ENCODE results near the gene MTERF4.

Gene MTERF4

DNA sequence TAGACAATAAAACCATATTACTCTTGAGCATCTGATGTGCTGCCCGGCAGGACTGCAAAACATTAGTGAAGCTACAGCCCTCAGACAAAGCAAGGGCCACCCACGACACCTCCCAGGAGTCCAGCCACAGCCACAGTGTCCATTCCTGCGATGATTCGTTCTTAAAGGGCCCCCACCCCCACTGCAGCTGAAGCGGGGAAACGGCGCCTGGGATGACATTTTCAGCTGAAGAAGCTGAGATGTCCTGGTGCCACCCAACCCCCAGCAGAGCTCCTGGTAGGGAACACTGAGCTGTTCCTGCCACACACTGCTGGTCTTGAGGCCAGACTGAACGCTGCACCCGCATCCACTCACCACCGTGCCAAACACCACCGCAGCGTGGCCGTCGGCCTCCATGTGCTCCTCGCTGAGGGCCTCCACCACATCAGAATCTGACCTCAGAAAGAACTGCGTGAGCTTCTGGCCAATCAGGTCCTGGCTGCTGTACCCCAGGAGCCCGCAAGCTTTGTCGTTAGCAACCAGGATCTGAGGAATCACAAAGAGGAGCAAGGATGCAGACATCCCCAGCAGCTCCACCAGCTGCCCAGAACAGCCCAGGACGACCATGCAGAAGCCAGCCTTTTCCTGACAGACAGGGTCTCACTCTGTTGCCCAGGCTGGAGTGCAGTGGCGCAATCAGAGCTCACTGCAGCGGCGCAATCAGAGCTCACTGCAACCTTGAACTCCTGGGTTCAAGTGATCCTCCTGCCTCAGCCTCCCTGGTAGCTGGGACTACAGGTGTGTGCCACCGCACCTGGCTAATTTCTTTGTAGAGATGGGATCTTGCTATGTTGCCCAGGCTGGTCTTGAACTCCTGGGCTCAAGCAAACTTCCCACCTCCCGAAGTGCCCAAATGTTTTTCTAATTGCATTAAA, 37.7 kb upstream of the MTERF4 start:
- TF ChIP-seq, protein P1, sequence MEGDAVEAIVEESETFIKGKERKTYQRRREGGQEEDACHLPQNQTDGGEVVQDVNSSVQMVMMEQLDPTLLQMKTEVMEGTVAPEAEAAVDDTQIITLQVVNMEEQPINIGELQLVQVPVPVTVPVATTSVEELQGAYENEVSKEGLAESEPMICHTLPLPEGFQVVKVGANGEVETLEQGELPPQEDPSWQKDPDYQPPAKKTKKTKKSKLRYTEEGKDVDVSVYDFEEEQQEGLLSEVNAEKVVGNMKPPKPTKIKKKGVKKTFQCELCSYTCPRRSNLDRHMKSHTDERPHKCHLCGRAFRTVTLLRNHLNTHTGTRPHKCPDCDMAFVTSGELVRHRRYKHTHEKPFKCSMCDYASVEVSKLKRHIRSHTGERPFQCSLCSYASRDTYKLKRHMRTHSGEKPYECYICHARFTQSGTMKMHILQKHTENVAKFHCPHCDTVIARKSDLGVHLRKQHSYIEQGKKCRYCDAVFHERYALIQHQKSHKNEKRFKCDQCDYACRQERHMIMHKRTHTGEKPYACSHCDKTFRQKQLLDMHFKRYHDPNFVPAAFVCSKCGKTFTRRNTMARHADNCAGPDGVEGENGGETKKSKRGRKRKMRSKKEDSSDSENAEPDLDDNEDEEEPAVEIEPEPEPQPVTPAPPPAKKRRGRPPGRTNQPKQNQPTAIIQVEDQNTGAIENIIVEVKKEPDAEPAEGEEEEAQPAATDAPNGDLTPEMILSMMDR (IDR thresholded peaks at IDR 0.05; ENCODE audit: insufficient read depth, low read depth, low read length, missing control alignments), result no peak
- DNase-seq (ENCODE audit: low read depth), result no peak
- no peak overlapping the region for H3K4me3 ChIP-seq (ENCODE audit: low read depth, low read length)

DNA sequence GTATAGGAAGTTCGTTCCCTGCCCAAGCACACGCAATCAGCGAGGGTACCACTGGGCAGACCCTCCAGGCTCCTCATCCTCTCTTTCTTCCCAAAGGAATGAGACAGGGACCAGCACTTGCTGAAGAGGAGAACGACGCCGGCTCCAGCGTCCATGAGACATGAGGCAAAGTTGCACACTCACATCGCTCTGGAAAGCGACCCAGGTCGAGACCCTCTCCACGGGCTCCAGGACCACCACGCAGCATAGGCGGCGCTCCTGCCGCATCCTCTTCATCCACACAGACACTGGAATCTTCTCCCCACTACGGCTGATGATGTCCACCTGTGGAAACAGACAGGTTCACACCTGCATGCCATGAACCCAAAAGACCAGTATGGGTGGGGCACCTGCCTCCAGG, 36.4 kb upstream of the MTERF4 start:
- DNase-seq (ENCODE audit: low read depth), result no peak
- no peak overlapping the region for H3K4me3 ChIP-seq (ENCODE audit: low read depth, low read length)
- TF ChIP-seq, protein P1 (IDR thresholded peaks at IDR 0.05; ENCODE audit: insufficient read depth, low read depth, low read length, missing control alignments), result no peak

DNA sequence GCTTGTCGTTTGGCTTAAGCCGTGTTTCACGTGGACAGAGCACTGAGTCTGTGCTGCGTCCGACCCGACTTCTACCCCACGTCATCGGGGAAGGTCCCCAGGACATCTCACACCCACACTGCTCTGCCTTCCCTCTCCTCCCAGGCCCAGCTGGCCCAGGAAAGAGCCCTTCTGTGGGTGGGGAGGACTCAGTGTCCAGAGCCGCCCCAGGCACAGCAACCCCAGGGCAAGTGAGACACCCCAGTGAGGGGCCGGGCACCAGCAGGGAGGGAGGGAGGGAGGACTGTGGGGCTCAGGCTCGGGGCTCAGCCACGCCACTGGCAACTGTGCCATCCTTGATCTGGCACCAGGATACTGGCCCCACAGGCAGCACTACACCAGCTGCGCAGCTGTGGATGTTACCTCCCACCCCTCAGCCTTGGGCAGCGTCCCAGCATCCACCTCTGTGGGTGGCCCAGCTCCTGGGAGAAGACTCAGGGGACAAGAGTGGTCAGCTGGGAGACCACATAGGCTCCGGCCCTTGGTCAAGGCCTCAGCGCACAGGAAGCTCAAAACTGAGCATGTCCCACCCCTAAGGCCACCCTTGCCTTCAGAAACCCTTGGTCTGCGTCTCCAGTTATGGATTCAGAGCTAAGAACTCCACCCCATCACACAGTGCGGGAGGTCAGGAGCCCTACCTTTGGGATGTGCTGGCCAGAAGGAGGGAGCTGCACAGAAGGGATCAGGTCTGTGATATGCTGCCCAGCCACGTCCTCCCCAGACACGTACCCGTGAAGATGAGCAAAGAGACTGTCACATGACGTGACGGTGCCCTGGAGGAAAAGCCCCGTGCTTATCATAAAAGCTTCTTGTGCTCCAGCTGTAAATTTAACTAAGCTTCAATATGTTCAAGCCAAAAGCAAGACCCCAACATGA, 35.4 kb upstream of the MTERF4 start:
- H3K4me3 ChIP-seq (ENCODE audit: low read depth, low read length), result no peak overlapping the region
- no peak for DNase-seq (ENCODE audit: low read depth)

DNA sequence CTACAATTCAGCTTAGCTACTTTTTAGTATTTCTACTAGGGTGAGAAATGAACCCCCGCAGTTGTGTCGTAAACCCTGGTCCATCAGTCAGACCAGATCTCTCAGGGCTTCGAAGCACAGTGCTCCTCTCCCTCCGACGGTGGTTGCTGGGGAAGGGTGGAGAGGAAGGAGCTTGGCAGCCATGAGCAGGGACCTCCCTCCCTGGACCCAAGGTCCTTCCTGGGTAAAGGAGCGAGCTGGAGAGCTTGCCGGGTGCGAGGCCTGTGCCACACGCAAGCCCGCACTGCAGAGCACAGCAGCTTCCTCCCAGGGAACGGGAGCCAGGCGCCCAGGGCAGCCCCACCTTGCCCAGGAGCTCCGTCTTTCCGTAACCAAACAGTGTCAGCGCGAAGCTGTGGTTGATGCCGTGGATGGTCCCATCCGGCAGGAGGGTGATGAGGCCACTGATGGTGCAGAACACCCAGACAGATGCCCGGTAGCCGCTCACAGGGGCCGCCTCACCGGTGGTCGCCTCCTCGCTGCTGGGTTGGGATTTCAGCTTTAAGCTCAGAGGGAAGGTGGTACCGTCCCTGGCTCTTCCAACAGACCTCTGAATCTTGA, 34.7 kb upstream of the MTERF4 start:
- DNase-seq (ENCODE audit: low read depth), result no peak
- no peak overlapping the region for H3K4me3 ChIP-seq (ENCODE audit: low read depth, low read length)
- TF ChIP-seq, protein P1 (IDR thresholded peaks at IDR 0.05; ENCODE audit: insufficient read depth, low read depth, low read length, missing control alignments), result no peak

More for the DNA sequence above, 35.4 kb upstream of the MTERF4 start:
- TF ChIP-seq, protein P1 (IDR thresholded peaks at IDR 0.05; ENCODE audit: insufficient read depth, low read depth, low read length, missing control alignments), result no peak

DNA sequence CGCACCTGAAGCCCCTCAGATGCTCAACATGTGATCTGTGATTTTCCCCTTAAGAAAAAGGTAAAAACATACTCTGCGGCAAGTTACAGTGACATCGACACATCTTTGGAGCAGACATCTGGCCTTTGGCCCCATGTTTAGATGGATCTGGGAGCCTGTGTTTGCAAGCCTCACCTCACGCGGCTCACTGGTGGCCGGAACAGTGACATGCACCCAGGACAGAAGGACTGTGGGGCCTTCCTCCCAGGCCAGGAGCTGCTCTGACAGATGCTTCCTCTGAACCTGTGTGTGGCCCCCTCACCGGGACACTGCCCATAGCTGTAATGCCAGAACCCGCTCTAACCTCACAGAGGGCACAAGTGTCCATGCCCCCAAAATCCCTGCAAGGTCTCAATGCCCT, 34.1 kb upstream of the MTERF4 start:
- no peak for DNase-seq (ENCODE audit: low read depth)
- no peak overlapping the region for H3K4me3 ChIP-seq (ENCODE audit: low read depth, low read length)
- TF ChIP-seq, protein P1 (IDR thresholded peaks at IDR 0.05; ENCODE audit: insufficient read depth, low read depth, low read length, missing control alignments), result no peak

DNA sequence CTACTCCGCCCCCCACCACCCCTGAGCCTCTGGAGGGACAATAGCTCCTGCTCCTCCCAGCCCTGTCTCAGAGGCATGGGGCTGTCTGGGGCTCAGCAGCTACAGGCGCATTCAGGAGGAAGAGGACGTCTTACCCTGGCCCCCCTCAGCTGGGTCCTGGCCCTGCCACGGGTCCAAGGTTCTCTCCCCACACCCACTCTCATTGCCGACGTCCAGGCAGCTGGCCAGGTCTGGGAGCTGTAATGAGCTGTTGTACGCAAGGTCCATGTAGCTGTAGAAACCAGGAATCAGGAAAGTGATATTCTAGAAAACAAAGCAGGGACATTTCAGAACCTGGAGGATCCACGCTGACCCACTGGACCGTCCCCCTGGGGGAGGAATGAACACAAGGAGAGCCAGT, 33.6 kb upstream of the MTERF4 start:
- DNase-seq (ENCODE audit: low read depth), result no peak

More for the DNA sequence above, 33.6 kb upstream of the MTERF4 start:
- TF ChIP-seq, protein P1 (IDR thresholded peaks at IDR 0.05; ENCODE audit: insufficient read depth, low read depth, low read length, missing control alignments), result no peak
- H3K4me3 ChIP-seq (ENCODE audit: low read depth, low read length), result no peak overlapping the region

All from GM12865 (cell line).